ENCODE results near the gene SKAP1. TPM values are rescaled to one million over a fixed set of nuclear protein-coding genes. Genes with fewer than 3 reads are reported as not detected.
A peak's percentile ranks its signal among the peaks of the same experiment; 100 is the strongest.

SKAP1 gene
- total RNA-seq, 4 donors from 2014 or later = 1.2 to 6.4 (median 4.9) TPM; not detected in 1

GRCh38 chr17:48351911-48352332, 78.1 kb downstream of the SKAP1 start:
- Histone ChIP-seq H3K27me3 (peaks cover 12% of the 10 kb centered on the region), H3K4me1 (peaks cover 0 to 6% (median 0%) of the 10 kb centered on the region in 4 donors), H3K9me3 (no peaks in the 10 kb centered on the region), H3K36me3 (no peaks in the 10 kb centered on the region), H3K4me3 (no peak overlapping the region), H3K27ac (no peak overlapping the region)
- intact Hi-C loops (cut with DNase I; ENCODE audit: low total_unique reads) (loop anchor here (5.0 to 10.0 kb wide), 2 partner anchors 103 to 245 kb away; no protein-coding TSS in a partner anchor), in situ Hi-C loops (cut with MboI; ENCODE audit: low pct_ligation_motif_present in 1 of 4, low pct_unique_long_range_greater_than_20kb in 1 of 4, low sequenced_read_pairs in 3 of 4) (no loop called here)
- TF ChIP-seq, protein P1, sequence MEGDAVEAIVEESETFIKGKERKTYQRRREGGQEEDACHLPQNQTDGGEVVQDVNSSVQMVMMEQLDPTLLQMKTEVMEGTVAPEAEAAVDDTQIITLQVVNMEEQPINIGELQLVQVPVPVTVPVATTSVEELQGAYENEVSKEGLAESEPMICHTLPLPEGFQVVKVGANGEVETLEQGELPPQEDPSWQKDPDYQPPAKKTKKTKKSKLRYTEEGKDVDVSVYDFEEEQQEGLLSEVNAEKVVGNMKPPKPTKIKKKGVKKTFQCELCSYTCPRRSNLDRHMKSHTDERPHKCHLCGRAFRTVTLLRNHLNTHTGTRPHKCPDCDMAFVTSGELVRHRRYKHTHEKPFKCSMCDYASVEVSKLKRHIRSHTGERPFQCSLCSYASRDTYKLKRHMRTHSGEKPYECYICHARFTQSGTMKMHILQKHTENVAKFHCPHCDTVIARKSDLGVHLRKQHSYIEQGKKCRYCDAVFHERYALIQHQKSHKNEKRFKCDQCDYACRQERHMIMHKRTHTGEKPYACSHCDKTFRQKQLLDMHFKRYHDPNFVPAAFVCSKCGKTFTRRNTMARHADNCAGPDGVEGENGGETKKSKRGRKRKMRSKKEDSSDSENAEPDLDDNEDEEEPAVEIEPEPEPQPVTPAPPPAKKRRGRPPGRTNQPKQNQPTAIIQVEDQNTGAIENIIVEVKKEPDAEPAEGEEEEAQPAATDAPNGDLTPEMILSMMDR (IDR thresholded peaks at IDR 0.05) = peak; percentile 52 to 74 (median 67)
- no peak for TF ChIP-seq POLR2A (IDR thresholded peaks at IDR 0.05)
- no peak for DNase-seq

- peaks cover 0 to 14% (median 0%) of the 10 kb centered on the region in 4 donors for H3K4me1 ChIP-seq
- no peaks in the 10 kb centered on the region for H3K36me3 ChIP-seq
- DNase-seq = no peak
- no peak overlapping the region for H3K4me3 ChIP-seq
- in situ Hi-C loops (cut with MboI; ENCODE audit: low pct_ligation_motif_present in 1 of 4, low pct_unique_long_range_greater_than_20kb in 1 of 4, low sequenced_read_pairs in 3 of 4) (loop anchor here in 2 of 4 donors (10.0 kb wide), 2 partner anchors 106 to 246 kb away; partner anchors contain the start of genes HOXB3 (in 2 of the 2) and HOXB5 (in 2 of the 2)), intact Hi-C loops (cut with DNase I; ENCODE audit: low total_unique reads) (loop anchor here (10.0 kb wide), 1 partner anchor 136 kb away; no protein-coding TSS in a partner anchor)
- TF ChIP-seq, protein P1 (IDR thresholded peaks at IDR 0.05) = no peak
- TF ChIP-seq POLR2AphosphoS5 (IDR thresholded peaks at IDR 0.05) = no peak
- H3K27me3 ChIP-seq = peaks cover 8% of the 10 kb centered on the region
- H3K27ac ChIP-seq = no peak overlapping the region
- H3K9me3 ChIP-seq = no peaks in the 10 kb centered on the region
Measured at GRCh38 chr17:48348352-48348751, 81.7 kb downstream of the SKAP1 start.

DNA sequence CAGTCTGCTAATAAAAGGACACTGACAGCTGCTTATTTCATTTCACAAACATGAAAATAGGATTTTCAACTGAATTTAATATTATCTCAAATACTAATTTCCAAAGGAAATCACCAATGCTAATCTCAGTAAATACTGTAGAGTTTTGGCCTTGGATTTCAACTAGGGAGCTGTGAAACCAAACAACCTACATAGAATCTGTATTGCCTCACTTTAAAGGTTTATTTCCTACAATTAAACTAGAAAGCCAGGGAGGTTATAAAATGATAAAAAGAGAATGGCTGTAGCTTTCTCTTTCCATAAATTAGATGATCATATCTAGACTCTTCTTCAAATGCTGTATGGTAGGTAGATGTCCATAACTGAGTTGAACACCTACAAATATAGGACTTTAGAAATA, 82.8 kb downstream of the SKAP1 start:
- in situ Hi-C loops (cut with MboI; ENCODE audit: low pct_ligation_motif_present in 1 of 4, low pct_unique_long_range_greater_than_20kb in 1 of 4, low sequenced_read_pairs in 3 of 4) = loop anchor here in 2 of 4 donors (10.0 kb wide), 2 partner anchors 108 to 248 kb away; partner anchors contain the start of genes HOXB3 (in 2 of the 2) and HOXB5 (in 2 of the 2)

GRCh38 chr17:48344251-48344650, 85.8 kb downstream of the SKAP1 start:
- peaks cover 0 to 14% (median 0%) of the 10 kb centered on the region in 4 donors for H3K4me1 ChIP-seq
- in situ Hi-C loops (cut with MboI; ENCODE audit: low pct_ligation_motif_present in 1 of 4, low pct_unique_long_range_greater_than_20kb in 1 of 4, low sequenced_read_pairs in 3 of 4) (loop anchor here in 2 of 4 donors (10.0 kb wide), 2 partner anchors 111 to 251 kb away; partner anchors contain the start of genes HOXB3 (in 2 of the 2) and HOXB5 (in 2 of the 2)), intact Hi-C loops (cut with DNase I; ENCODE audit: low total_unique reads) (loop anchor here (10.0 kb wide), 1 partner anchor 141 kb away; no protein-coding TSS in a partner anchor)
- H3K27me3 ChIP-seq = peaks cover 32% of the 10 kb centered on the region
- no peaks in the 10 kb centered on the region for H3K9me3 ChIP-seq
- H3K36me3 ChIP-seq = peaks cover 0 to 1% (median 0%) of the 10 kb centered on the region in 4 donors
- TF ChIP-seq EP300 (IDR thresholded peaks at IDR 0.05; ENCODE audit: low read depth) (no peak), POLR2A (IDR thresholded peaks at IDR 0.05) (no peak), POLR2AphosphoS5 (IDR thresholded peaks at IDR 0.05) (no peak)
- TF ChIP-seq, protein P1 (IDR thresholded peaks at IDR 0.05) = no peak
- H3K4me3 ChIP-seq = no peak overlapping the region
- DNase-seq = no peak
- no peak overlapping the region for H3K27ac ChIP-seq

More for the DNA sequence above, 82.8 kb downstream of the SKAP1 start:
- TF ChIP-seq POLR2AphosphoS5 (IDR thresholded peaks at IDR 0.05) (no peak), EP300 (IDR thresholded peaks at IDR 0.05; ENCODE audit: low read depth) (no peak)
- TF ChIP-seq, protein P1 (IDR thresholded peaks at IDR 0.05) = no peak
- Histone ChIP-seq H3K36me3 (no peaks in the 10 kb centered on the region), H3K4me3 (no peak overlapping the region), H3K9me3 (no peaks in the 10 kb centered on the region), H3K27me3 (peaks cover 11% of the 10 kb centered on the region), H3K4me1 (peaks cover 0 to 14% (median 0%) of the 10 kb centered on the region in 4 donors), H3K27ac (no peak overlapping the region)
- intact Hi-C loops (cut with DNase I; ENCODE audit: low total_unique reads) = loop anchor here (10.0 kb wide), 1 partner anchor 138 kb away; no protein-coding TSS in a partner anchor
- DNase-seq = no peak
